HepG2 (cell line): ENCODE measurements around the gene BCKDHA.

Experiments used
- CERS6 ChIP-seq: sonication (generic); formaldehyde crosslinking; IDR thresholded peaks from 2 replicates; pipeline ENCODE4 v1.5.0; 2020; ENCODE audit warnings: missing genetic modification reagents
- CTCF ChIP-seq: sonication (generic); formaldehyde crosslinking; IDR thresholded peaks from 2 replicates; pipeline ENCODE4 v1.5.0; 2020; ENCODE audit warnings: mild to moderate bottlenecking, missing genetic modification reagents, moderate library complexity
- EHMT2 ChIP-seq: fragments of 200-600 bp; sonication (generic); IDR thresholded peaks from 2 replicates; pipeline ENCODE4 v1.7.0; 2017; ENCODE audit warnings: antibody characterized with exemption, low read depth, low read length, borderline replicate concordance
- EP300 ChIP-seq, 3 experiments: sonication (generic) in 1 of 3; formaldehyde crosslinking in 1 of 3; IDR thresholded peaks; 2 replicates each; pipeline versions ENCODE4 v1.5.1 to v1.6.1; 2011 to 2020; ENCODE audit warnings: low read depth in 2 of 3, low read length in 2 of 3, borderline replicate concordance in 1 of 3, improper control_type of control experiment in 1 of 3, mild to moderate bottlenecking in 1 of 3, missing genetic modification reagents in 1 of 3, moderate library complexity in 1 of 3
- ESRRA ChIP-seq: sonication (generic); formaldehyde crosslinking; IDR thresholded peaks from 2 replicates; pipeline ENCODE4 v1.5.1; 2020; ENCODE audit warnings: mild to moderate bottlenecking, low read depth, missing genetic modification reagents
- MAFG ChIP-seq: sonication (generic); formaldehyde crosslinking; IDR thresholded peaks from 2 replicates; pipeline ENCODE4 v1.5.1; 2020; ENCODE audit warnings: mild to moderate bottlenecking, missing genetic modification reagents
- RXRA ChIP-seq: sonication (generic); formaldehyde crosslinking; IDR thresholded peaks from 2 replicates; pipeline ENCODE4 v1.5.1; 2020; ENCODE audit warnings: missing genetic modification reagents
- ZFX ChIP-seq: sonication (generic); formaldehyde crosslinking; IDR thresholded peaks from 2 replicates; pipeline ENCODE4 v1.4.0; 2020; ENCODE audit warnings: mild to moderate bottlenecking, low read depth, missing genetic modification reagents, moderate library complexity
- ZNF274 ChIP-seq: sonication (generic); formaldehyde crosslinking; IDR thresholded peaks from 2 replicates; pipeline ENCODE4 v1.5.1; 2020; ENCODE audit warnings: mild to moderate bottlenecking, missing genetic modification reagents
- ZNF501 ChIP-seq: sonication (generic); formaldehyde crosslinking; IDR thresholded peaks from 2 replicates; pipeline ENCODE4 v1.5.1; 2020; ENCODE audit warnings: mild to moderate bottlenecking, moderate library complexity, missing genetic modification reagents

- TF ChIP-seq MAFG (CRISPR knock-in tag) (no peak), CERS6 (CRISPR knock-in tag) (no peak), RXRA (CRISPR knock-in tag) (no peak), ZNF274 (CRISPR knock-in tag) (no peak), ZNF501 (CRISPR knock-in tag) (no peak), EHMT2 (no peak), ZFX (CRISPR knock-in tag) (no peak), EP300 (IDR thresholded peaks at IDR 0.05; ENCODE audit: low read depth in 2 of 2, low read length in 2 of 2) (no peak), EP300 (CRISPR knock-in tag; IDR thresholded peaks at IDR 0.05; ENCODE audit: borderline replicate concordance) (no peak), CTCF (CRISPR knock-in tag) (no peak), ESRRA (CRISPR knock-in tag) (no peak)
These were observed 31.5 kb upstream of the BCKDHA start for GRCh38 chr19:41366089-41366488.
